Measurements from ENCODE around the gene ARPC4.
"Not testable (repeated sequence)": the region's sequence is repeated elsewhere in the genome, so short reads cannot be mapped to it uniquely, and the experiment has no call there.

ARPC4 gene

DNA sequence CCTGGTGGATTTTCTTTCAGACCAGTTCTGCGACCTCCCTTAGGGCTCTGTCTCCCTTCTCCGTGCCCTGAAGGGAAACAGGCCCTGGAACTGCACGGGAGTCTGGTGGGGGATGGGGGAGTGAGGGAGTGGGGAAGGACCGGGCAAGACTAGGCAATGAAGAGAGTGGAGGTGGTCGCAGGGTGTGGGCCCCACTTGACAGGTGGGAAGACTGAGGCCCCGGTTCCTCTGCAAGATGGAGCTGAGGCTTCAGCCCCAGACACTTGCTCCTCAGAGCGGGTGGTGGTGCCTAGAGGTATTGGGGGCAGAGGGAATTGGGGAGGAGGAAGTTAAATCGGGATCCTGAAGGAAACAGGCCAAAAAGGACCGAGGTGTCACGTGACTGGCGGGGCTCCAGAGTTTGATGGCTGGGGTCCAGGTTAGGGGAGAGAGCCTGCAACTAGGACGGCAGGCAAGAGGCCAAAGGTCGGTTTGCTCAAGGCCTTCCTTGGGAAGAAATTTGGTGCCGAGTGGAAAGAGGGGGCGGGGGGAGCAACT is 22.5 kb upstream of the ARPC4 start:
- DNase-seq (ENCODE audit: low read depth in 2 of 2): no peak

DNA sequence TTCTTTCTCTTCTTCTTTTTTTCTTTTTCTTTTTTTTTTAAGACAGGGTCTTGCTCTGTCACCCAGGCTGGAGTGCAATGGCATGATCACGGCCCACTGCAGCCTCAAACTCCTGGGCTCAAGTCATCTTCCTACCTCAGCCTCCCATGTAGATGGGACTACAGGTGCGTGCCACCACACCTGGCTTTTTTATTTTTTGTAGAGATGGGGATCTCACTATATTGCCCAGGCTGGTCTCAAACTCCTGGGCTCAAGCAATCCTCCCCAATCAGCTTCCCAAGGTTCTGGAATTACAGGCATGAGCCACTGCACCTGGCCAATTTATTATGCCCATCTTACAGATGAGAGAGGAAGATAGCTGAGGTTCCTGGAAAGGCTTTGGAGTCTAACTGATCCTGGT is 21.9 kb upstream of the ARPC4 start:
- not testable (repeated sequence) for DNase-seq (ENCODE audit: low read depth in 2 of 2)

DNA sequence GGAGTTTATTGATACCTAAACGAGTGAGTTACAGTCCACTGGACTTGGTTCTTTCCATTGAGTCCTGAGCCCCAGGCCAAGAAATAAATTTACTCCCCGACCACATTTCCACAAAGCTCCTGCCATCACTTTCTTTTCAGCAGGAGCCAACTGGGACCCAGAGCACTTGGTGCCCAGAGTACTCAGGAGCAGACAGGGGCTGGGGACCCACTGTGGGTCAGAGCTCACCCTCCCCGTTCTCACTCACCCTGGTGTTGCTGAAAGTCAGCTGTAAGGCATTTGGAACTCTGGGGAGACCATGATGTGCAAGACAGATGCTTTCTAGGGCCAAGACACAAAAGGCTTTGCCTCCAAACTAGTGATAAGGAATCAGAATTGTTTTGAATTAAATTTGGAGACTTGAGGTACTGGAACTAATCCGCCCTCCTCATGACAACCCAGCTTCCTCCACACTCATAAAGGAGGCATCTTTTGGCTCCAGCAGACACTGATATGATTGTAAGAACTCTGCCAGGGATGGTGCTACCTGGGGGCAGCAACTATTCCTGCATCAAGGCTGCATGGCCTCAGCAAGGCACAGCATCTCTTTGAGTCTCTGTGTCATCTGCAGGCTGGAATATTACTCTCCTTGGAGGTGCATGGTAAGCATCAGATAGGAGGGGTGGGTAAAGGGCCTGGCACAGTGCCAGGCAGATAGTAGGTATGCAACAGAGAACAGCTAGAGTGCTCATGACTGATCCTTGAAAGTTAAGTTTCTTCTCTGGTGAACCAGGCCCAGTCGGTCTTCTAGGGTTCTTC is 15.8 kb upstream of the ARPC4 start:
- no peak for DNase-seq (ENCODE audit: low read depth in 2 of 2)

DNA sequence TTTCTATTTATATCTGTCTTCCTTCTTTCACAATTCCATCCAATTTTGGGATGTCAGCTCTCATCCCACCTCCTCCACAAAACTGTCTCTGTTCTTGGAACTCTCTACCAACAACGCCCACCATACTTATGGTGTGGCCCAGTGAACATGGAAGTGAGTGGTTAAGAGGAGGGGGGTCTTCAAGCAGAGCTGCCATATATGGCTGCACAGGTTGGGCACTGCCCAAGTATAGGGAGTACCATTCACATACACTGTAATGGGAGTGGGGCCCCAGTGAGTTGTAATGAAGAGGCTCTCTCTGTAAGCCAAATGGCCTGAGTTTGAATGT is 15.2 kb upstream of the ARPC4 start:
- DNase-seq (ENCODE audit: low read depth in 2 of 2): no peak

DNA sequence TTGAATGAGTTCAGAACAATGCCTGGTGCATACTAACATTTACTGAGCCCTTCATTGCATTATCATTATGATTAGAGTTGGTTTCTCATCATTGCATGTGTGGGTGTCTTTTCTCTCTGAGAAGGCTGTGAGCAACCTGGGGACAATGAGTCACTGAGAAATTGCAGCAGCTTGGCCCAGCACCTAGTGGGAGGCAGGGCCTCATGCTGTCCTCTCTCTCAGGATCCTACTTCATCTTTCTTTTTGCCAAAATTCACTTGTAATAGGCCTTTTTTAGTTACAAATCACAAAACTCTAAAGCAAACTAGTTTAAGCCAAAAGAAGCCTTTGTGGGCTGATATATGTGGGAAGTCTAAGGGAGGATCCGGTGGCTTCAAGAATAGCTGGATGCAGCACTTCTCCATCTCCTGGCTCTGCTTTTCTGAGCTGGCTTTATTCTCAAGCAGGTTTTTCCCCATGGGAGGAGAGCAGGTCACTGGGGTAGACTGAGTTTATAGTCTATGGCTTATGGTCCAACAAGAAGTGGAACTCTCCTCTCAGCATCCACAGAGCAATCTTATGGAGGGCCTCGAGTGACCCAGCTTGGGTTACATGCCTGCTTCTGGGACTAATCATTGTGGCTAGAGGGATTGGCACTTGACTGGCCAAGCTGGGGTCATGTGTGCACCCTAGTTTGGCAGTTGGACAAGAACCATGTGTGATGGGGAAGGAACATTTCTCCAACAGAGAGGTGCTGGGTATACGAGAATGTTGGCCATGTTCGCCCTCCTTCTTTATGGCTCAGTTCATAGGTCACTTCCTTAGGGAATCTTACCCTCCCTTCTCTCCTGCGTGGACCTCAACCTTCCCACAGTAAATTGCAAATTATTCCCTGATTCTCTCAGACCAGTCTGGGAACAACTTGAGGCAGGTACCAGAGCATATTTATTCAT is 14.5 kb upstream of the ARPC4 start:
- peak in 1 of 2 experiments; percentile 63 for DNase-seq (ENCODE audit: low read depth in 2 of 2)

DNA sequence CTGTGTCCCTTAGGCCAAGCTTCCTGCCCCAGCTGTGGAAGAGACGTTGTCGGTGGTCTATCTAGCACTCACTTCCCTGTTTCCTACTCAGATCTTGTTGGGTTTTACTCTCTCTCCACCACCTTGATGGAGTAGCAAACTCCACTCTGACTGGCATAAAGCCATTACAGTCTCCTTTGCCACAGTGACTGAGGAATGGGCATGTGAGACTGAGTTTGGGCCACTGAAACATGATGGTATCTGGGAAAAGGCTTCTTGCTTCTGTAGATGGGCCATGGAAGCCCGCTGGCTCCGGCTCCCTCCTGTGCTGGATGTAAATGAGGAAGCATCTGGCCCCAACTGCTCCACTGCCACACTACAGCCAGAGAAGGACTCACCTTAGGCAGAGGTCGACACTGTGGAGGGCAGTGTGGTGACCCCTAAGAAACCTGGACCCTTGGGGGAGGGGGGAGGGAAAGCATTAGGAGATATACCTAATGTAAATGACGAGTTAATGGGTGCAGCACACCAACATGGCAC is 13.7 kb upstream of the ARPC4 start:
- no peak for DNase-seq (ENCODE audit: low read depth in 2 of 2)

DNA sequence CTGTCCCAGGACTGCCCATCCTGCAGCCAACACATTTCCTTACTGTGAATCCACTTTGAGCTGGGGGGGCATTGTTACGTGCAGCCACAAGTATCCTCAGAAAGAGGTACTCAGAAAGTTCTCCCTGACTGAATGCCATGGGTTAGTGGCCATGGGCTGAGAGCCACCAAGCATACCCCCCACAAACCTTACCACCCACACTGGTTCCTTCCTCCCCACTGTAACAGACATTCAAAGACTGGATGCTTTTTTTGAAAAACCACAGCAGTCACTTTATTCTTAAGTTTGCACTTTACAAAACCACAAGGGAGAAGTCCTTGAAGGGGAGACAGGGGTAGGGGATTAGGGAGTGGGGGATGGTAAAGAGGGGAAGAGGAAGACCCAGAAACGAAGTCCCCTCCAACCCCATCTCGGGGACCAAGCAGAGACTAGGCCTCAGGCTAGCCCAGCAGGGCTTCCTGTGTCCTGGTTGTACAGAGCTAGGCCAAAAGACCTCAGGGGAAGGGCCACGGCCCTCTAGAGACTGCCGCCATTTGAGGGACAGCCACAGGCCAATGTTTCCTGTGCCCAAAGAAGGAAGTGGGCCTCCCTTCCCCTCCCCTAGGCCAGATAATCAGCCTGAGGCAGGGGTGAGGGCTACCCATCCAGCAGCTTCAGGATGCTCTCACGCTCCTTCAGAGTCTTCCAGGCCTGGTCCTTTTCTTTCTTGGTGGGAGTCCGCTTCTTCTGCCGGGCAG is 13.0 kb upstream of the ARPC4 start:
- peak in 1 of 2 experiments; percentile 23 for DNase-seq (ENCODE audit: low read depth in 2 of 2)

DNA sequence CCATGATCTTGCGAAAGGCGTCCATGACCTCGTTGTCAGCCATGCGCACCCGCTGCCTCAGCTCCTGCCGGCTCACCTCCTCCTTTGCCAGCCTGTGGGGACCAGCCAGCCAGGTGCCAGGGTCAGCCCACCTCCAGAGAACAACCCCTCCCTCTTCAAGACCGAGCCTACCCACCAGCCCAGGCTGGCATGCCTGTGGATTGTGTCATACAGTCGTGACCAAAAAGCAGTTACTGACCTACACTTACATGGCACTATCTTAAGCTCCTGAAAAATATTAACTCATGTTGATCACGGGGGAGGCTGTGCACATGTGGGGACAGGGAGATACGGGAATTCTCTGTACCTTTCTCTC is 12.4 kb upstream of the ARPC4 start:
- DNase-seq (ENCODE audit: low read depth in 2 of 2): no peak

DNA sequence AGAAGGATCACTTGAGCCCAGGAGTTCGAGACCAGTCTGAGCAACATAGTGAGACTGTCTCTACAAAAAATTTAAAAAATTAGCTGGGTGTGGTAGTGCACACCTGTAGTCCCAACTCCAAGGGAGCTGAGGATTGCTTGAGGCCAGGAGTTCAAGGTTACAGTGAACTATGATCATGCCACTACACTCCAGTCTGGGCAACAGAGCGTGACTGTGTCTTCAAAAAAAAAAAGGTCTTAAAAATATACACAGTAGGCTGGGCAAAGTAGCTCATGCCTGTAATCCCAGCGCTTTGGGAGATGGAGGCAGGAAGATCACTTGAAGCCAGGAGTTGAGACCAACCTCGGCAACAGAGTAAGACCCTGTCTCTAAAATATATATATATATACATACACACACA is 12.0 kb upstream of the ARPC4 start:
- DNase-seq (ENCODE audit: low read depth in 2 of 2): no peak

DNA sequence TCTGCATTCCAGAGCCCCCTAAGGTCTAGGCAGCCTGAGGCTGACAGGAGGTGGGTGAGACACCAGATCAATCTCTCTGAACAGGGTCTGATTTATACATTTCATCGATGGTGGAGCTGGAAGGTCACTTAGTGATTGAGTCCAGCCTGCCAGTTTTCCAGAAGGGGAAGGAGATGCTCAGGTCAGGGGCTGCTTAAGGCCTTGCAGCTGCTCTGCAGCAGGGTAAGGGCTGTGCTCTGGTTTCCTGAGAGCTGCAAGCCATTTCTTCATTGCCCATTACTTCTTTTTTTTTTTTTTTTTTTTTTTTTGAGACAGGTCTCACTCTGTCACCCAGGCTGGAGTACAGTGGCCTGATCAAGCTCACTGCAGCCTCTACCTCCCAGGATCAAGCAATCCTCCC is 11.3 kb upstream of the ARPC4 start:
- DNase-seq (ENCODE audit: low read depth in 2 of 2): no peak

DNA sequence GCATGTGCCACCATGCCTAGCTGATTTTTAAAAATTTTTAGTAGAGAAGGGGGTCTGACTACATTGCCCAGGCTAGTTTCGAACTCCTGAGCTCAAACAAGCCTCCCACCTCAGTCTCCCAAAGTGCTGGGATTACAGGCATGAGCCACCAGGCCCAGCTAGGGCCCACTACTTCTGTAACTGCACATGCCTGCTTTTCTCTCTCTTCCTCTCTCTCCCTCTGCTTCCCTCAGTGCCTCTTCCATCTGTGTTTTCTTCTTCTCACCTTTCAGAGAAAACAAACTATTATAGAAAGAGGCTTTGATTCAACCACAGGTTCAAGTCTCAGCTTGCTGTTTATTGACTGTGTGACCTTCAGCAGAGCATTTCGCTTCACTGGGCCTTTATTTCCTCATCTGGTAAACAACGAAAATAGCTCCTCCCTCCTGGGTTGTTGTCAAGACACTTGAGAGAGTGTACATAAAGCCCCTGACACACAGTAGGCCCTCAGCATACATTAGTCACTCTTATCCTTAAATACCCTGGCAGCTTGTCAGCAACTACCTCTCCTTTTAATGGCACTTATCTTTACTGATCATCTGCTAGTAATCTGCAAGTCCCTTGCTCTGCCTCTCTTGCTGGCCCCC is 10.8 kb upstream of the ARPC4 start:
- DNase-seq (ENCODE audit: low read depth in 2 of 2): no peak

DNA sequence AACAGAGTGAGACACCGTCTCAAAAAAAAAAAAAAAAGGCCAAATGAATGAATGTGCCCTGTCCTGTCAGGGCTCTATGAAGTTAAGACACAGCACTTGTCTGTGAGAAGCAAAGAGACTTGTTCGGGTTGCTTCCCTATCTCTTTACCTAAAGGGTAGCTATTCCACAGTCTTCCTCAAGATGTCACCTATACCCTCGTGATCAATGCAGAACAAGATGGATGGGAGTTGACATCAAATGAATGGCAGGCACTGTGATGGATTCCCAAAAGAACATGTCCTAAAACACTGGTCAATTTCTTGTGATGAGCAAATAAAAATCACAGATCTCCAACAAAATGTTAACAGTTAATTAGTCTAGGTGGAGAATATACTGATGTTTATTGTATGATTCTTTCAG is 10.1 kb upstream of the ARPC4 start:
- no peak for DNase-seq (ENCODE audit: low read depth in 2 of 2)

DNA sequence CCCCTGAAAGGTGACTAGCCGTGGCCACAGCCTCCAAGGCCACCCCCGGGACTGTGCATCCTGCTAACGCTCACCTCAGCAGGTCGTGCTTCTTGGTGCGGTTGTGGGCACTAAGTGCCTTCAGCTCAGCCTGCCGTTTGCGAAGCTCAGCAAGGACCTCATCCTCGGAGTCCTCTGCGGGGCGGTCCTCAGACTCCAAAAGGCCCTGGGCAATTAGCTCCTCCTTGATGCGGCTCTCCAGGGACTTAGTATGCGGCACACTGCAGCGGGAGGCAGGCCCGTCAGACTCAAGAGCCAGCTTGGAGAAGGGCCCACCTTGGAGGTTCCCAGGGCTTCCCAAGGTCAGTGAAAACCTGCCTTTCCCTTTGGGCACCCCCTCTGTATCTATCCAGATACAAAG is 8.9 kb upstream of the ARPC4 start:
- no peak for DNase-seq (ENCODE audit: low read depth in 2 of 2)

DNA sequence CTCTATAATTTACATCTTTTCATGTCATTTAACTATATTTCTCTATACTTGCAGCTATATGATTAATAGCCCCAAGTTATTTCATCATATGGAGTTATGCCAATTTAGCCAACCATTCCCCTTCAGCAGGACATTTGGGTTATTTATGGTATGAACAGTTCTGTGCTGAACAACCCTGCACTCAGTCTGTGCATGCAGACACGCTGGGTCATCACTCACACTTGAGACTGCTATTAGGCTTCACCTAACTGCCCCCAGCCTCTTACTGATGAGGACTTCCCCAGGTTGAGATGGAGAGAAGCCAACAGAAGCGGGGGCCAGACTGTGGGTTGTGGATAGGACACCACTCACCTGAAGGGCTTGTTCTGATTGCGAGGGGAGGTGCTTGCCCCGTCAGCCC is 7.9 kb upstream of the ARPC4 start:
- DNase-seq (ENCODE audit: low read depth in 2 of 2): no peak

DNA sequence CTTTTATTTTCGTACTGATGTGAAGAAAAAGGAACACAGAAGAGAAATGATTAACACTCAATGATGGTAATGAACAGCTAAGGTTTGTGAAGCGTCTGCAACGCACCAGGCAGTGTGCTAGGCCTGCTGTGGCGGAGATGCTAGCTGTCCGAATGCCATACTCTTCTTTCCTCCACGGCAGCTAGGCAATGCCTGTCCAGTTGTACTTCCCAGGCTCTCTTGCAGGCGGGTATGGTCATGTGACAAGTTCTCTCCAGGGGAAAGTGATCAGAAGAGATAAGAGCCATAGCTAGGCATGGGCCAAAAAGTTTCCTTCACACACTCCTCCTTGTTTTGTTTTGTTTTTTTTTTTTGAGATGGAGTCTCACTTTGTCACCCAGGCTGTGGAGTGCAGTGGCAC is 7.3 kb upstream of the ARPC4 start:
- no peak for DNase-seq (ENCODE audit: low read depth in 2 of 2)

DNA sequence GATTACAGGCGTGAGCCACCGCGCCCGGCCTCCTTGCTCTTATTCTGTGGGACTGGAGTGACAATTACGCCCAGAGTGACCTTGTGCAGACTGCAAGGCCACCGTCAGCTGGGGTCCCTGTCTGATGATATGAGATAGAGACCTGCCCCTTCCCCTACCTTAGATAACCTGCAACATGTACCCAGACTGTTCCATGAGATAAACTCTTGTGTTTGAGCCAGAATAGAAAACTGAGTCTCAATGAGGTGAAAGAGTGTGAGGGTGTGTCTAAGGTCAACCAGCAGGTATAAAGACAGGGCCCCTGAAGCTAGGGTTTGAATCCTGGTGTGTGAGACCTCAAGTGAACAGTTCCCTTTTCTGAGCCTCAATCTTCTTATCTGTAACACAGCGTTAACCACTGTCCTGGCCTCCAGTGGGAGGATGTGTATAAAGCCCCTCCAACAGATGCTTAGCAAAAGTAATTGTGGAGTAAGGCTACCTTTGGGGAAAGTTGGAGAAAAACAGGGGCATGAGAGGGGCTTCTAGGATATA is 6.6 kb upstream of the ARPC4 start:
- DNase-seq (ENCODE audit: low read depth in 2 of 2): no peak

DNA sequence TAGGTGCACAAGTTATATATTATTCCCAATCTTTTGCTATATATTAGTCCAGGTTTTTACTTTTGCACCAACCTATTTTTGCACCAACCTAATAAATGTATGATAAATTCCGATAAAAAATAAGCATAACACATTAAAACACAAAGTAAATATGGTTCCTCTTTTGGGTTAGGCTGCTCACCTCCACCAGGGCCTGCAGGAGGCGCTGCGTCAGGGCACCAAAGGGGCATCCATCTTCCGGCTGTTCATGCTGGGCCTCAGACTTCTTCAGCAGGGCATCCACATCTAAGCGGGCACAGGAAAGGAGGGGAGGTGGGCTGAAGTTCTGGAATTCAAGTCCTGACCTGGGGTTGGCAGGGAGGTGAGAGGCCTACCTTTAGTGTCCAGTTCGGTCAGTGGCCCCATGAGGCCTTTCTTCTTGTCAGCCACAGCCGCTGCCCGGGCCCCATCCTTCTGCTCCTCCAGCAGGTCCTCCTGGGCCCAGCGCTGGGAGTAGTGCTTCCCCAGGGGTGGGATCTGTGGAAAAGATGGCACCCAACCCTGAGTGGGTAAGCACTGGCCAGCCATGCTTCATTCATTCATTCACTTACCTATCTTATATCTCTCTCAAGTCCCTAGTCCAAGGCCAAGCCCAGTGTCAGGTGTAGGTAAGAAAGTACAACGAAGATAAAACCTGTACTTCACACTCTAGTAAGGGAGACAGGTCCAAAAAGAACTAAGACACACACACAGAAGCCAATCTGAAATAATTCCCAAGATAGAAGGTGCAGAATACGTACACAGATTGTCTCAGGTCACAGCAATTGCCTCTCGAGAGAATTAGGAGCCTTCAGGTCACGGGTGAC is 5.8 kb upstream of the ARPC4 start:
- no peak for DNase-seq (ENCODE audit: low read depth in 2 of 2)

DNA sequence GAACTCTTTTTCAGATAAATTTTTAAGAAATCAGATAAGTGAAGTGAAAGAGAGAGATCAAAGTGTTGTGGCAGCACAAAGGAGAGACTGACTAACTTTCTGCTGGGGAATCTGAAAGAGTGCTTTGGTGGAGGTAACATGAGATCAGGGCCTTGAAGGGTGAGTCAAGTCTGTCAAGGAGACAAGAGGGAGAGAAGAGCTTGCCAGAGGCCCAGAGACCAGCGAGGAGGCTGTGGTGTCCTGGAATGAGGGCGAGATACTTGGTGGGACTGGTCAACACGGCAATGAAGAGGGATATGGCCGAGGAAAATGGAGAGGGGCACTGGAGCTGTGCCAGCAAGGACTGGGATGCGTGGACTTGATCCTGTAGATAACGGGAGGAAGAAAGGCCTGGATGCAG is 5.2 kb upstream of the ARPC4 start:
- DNase-seq (ENCODE audit: low read depth in 2 of 2): peak in 1 of 2 experiments; percentile 20

DNA sequence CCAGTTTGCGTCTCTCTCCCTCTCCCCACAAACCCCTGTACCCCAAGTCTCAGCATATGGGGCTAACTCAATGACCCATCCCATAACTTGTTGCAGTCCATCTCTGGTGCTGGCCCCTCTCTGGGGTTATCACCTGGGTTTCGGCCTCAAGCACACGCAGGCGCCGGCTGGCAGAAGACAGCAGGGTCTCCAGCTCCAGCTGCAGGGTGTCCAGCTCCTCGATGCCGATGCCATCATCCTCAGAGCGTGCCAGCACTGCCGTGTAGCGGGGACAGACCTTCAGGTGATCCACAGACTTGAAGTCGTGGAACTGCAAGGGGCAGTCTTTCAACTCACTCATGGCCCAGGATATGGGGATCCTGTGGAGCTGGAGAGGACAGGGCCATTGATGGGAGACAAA is 1.8 kb upstream of the ARPC4 start:
- no peak for DNase-seq (ENCODE audit: low read depth in 2 of 2)

DNA sequence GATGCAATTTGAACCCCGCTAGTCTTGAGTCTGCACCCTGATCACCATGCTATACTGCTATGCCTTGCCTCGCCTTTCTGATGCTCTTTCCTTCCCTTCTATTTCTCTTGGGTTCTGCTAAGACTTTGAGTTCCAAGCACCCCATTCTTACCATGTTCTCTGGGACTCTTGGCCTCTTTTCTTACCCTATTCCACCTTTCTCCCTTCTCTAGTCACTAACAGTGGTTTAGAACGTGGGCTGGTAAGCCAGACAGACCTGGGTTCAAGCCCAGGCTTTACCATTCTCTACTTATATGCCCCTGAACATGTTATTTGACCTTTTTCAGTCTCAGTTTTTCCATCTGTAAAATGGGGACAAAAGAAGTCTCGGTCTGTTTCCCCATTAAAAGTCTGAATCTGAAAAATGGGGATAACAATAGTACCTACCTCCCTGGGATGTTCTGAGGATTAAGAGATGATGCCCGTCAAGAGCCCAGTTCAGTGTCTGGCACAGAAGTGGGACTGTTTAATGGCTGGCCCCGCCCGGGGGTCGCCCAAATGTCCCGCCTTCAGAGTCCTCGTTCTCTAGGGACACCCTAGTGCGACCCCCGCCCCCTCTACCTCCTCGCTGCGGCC is 985 bp upstream of the ARPC4 start:
- no peak for DNase-seq (ENCODE audit: low read depth in 2 of 2)

All from stimulated activated CD4-positive, alpha-beta T cell treated with anti-CD3 and anti-CD28 coated beads, Interleukin-12 subunit alpha, Interleukin-12 subunit beta, amount 100 ng/mL, for 24 hours (primary cell).